ENCODE data around the gene ADAMTS2. TPM values are rescaled to one million over a fixed set of nuclear protein-coding genes. Genes with fewer than 3 reads are reported as not detected.

The ADAMTS2 gene
- total RNA-seq, 1 experiment from 2014 or later: not detected

DNA sequence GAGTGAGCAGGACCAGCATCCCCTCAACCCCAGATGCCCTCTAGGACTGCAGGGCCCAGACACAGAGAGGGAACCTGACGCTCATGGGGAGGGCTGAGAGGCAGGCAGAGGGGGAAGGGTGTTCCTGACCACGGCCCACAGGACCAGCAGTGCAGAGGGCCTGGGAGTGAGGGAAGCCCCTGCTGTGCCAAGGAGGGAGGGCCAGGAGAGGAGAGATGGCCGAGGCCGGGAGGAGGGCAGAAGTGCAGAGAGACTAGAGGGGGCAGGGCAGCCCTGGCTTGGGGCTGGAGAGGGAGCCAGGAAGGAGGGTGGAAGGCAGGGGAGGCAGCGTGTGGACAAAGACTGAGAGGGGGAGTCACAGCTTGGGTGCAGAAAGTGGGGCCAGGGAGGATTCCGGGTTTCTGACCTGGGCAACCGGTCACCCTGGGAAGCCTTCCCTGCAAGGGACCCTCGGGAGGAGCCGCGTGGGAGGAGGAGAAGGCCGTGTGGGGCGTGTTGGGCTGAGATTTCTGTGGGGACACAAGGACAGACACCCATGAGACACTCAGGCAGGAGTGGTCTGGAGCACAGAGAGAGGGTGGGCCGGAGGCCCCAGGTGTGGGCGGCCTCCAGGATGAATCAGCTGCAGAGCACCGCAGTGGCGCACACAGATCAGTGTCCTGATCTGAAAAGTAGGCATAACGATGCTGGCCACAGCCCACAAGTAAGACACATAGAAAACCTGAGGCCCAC is 117.5 kb downstream of the ADAMTS2 start:
- CTCF ChIA-PET: no interaction called here
- peaks cover 23% of the 10 kb centered on the region for H3K9me3 Mint-ChIP-seq (ENCODE audit: low read depth, unreplicated experiment)
- peaks cover 3% of the 10 kb centered on the region for H3K36me3 Mint-ChIP-seq (ENCODE audit: insufficient read depth, unreplicated experiment)
- no peaks in the 10 kb centered on the region for H3K27me3 Mint-ChIP-seq (ENCODE audit: unreplicated experiment)
- no peak for DNase-seq
- no peaks in the 10 kb centered on the region for H3K4me1 Mint-ChIP-seq (ENCODE audit: low read depth, unreplicated experiment)
- no peak overlapping the region for H3K4me3 Mint-ChIP-seq (ENCODE audit: low read depth, unreplicated experiment)
- H3K27ac Mint-ChIP-seq (ENCODE audit: unreplicated experiment): no peak overlapping the region
- intact Hi-C loops (cut with micrococcal nuclease; ENCODE audit: unreplicated experiment): no loop called here
- no peak for TF ChIP-seq CTCF (IDR thresholded peaks at IDR 0.05; ENCODE audit: unreplicated experiment)
- BruUV-seq (replicated peaks): no TSS peak

DNA sequence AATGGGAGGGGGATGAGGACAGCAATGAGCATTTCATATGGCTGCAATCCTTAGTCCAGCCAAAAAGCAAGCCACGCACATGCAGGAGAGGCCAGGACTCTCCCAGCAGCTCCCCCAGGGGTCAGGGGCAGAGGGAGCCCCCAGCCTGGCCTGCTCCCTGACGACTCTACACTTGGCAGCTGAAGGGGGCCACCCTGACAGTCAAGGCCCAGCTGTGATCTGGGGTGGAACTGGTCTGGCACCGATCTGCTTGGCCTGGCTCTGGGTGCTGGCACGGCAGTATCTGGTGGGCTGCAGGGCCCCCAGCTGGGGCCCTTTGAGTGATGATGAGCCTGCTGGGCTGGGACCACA is 118.1 kb downstream of the ADAMTS2 start:
- no peak for DNase-seq
- no peak for TF ChIP-seq CTCF (IDR thresholded peaks at IDR 0.05; ENCODE audit: unreplicated experiment)
- Mint-ChIP-seq H3K4me3 (ENCODE audit: low read depth, unreplicated experiment) (no peak overlapping the region), H3K27me3 (ENCODE audit: unreplicated experiment) (no peaks in the 10 kb centered on the region), H3K27ac (ENCODE audit: unreplicated experiment) (no peak overlapping the region), H3K4me1 (ENCODE audit: low read depth, unreplicated experiment) (no peaks in the 10 kb centered on the region), H3K36me3 (ENCODE audit: insufficient read depth, unreplicated experiment) (peaks cover 3% of the 10 kb centered on the region), H3K9me3 (ENCODE audit: low read depth, unreplicated experiment) (peaks cover 22% of the 10 kb centered on the region)
- no TSS peak for BruUV-seq (replicated peaks)
- CTCF ChIA-PET: no interaction called here
- intact Hi-C loops (cut with micrococcal nuclease; ENCODE audit: unreplicated experiment): no loop called here

DNA sequence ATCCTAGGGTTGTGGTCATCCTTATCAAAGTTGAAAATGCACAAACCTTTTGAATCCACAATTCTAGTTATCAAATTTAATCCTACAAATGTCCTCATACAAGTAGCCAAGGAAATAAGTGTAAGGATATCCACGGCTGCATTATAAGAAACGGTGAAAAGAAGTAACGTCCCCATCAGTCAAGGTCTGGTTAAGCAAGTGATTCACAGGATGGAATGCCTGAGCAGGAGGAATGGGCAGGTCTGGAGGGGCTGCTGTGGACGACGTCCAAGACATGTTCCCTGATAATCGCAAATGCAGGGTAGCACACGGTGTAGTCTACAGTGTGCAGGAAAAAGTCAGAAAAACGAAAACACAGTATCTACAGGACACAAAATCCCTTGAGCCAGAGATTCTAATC is 118.6 kb downstream of the ADAMTS2 start:
- no peaks in the 10 kb centered on the region for H3K27me3 Mint-ChIP-seq (ENCODE audit: unreplicated experiment)
- intact Hi-C loops (cut with micrococcal nuclease; ENCODE audit: unreplicated experiment): no loop called here
- BruUV-seq (replicated peaks): no TSS peak
- peaks cover 22% of the 10 kb centered on the region for H3K9me3 Mint-ChIP-seq (ENCODE audit: low read depth, unreplicated experiment)
- H3K4me3 Mint-ChIP-seq (ENCODE audit: low read depth, unreplicated experiment): no peak overlapping the region
- TF ChIP-seq CTCF (IDR thresholded peaks at IDR 0.05; ENCODE audit: unreplicated experiment): no peak
- H3K27ac Mint-ChIP-seq (ENCODE audit: unreplicated experiment): no peak overlapping the region
- CTCF ChIA-PET: no interaction called here
- H3K36me3 Mint-ChIP-seq (ENCODE audit: insufficient read depth, unreplicated experiment): peaks cover 3% of the 10 kb centered on the region
- no peak for DNase-seq
- no peaks in the 10 kb centered on the region for H3K4me1 Mint-ChIP-seq (ENCODE audit: low read depth, unreplicated experiment)

DNA sequence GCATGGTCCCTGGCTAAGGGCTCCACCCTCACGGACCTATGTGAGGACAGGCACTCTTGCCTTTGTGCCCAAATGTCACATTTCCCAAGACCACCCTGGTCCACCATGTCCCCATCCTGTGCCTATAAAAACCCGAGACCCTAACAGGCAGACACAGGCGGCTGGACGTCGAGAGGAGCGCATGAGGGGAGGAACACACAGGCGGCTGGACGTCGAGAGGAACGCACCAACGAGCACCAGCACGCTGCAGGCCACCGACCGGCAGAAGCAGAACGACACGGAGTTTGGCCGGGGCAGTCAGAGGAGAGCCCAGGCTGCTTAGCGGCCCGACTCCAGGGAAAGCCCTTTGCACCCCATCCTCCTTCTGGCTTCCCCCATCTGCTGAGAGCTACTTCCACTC is 119.9 kb downstream of the ADAMTS2 start:
- Mint-ChIP-seq H3K27ac (ENCODE audit: unreplicated experiment) (no peak overlapping the region), H3K36me3 (ENCODE audit: insufficient read depth, unreplicated experiment) (peaks cover 3% of the 10 kb centered on the region), H3K27me3 (ENCODE audit: unreplicated experiment) (no peaks in the 10 kb centered on the region), H3K4me1 (ENCODE audit: low read depth, unreplicated experiment) (no peaks in the 10 kb centered on the region), H3K4me3 (ENCODE audit: low read depth, unreplicated experiment) (no peak overlapping the region), H3K9me3 (ENCODE audit: low read depth, unreplicated experiment) (peaks cover 19% of the 10 kb centered on the region)
- intact Hi-C loops (cut with micrococcal nuclease; ENCODE audit: unreplicated experiment): no loop called here
- no peak for TF ChIP-seq CTCF (IDR thresholded peaks at IDR 0.05; ENCODE audit: unreplicated experiment)
- CTCF ChIA-PET: no interaction called here
- no TSS peak for BruUV-seq (replicated peaks)
- DNase-seq: no peak
